GM12878 (cell line): Measurements from ENCODE around the gene SAPCD2. TPM values are rescaled to one million over a fixed set of nuclear protein-coding genes. Genes with fewer than 3 reads are reported as not detected.

ENCODE experiments used
- ATAC-seq: fragments of 200-7000 bp; cut with Tn5 transposase; 3 replicates; pipeline ENCODE4 v1.9.1; 2020; ENCODE audit warnings: mild to moderate bottlenecking, moderate library complexity
- BruUV-seq: library from RNA; stranded (reverse); fragments of 400-500 nt; replicated peaks from 2 replicates; lab custom pipeline; 2021; lab: Mats Ljungman, UMichigan
- CTCF ChIA-PET: fragments of 300-600 bp; sonication (Branson Sonifier 250); formaldehyde crosslinking; extraction: SDS; loops from one replicate; lab custom pipeline; 2021; ENCODE audit warnings: inconsistent platforms; lab: Yijun Ruan, JAX
- POLR2A ChIA-PET: fragments of 350-600 bp; formaldehyde crosslinking; extraction: SDS; loops from one replicate; lab custom pipeline; 2021; ENCODE audit warnings: inconsistent platforms; lab: Charles Lee
- RAD21 ChIA-PET: fragments of 300-600 bp; sonication (Branson Sonifier 250); formaldehyde crosslinking; loops from one replicate; lab custom pipeline; 2023; ENCODE audit warnings: antibody characterized with exemption; ENCODE audit not compliant: unreplicated experiment; lab: Charles Lee
- SMC1A ChIA-PET: fragments of 300-600 bp; sonication (Branson Sonifier 250); formaldehyde crosslinking; loops from one replicate; lab custom pipeline; 2023; ENCODE audit not compliant: unreplicated experiment, uncharacterized antibody; lab: Charles Lee
- DNase-seq: peaks from one replicate; pipeline ENCODE4 v3.0.0-alpha.2; 2011; ENCODE audit warnings: low read depth, low spot score
- FAIRE-seq: peaks from 3 replicates; lab custom pipeline; 2011; peaks lifted over from hg19 to GRCh38; lab: Jason Lieb, UNC
- H2AFZ ChIP-seq: 2 replicates; pipeline ENCODE4 v1.6.0; 2011; ENCODE audit warnings: low read depth, low read length, control low read depth; ENCODE audit not compliant: control insufficient read depth
- H3K27ac ChIP-seq: 2 replicates; pipeline ENCODE4 v1.5.1; 2011; ENCODE audit warnings: control low read depth; ENCODE audit not compliant: control insufficient read depth, insufficient read depth
- H3K27me3 ChIP-seq, 2 experiments: replicated peaks in 1 of 2; 2 replicates each; pipeline versions ENCODE4 v1.6.0 to v1.6.1; 2011; ENCODE audit warnings: low read length in 1 of 2; ENCODE audit not compliant: control insufficient read depth in 2 of 2, insufficient read depth in 2 of 2
- H3K36me3 ChIP-seq, 2 experiments: 2 replicates each; pipeline ENCODE4 v1.5.1; 2011; ENCODE audit warnings: low read length in 1 of 2; ENCODE audit not compliant: control insufficient read depth in 2 of 2, insufficient read depth in 2 of 2
- H3K4me1 ChIP-seq: 2 replicates; pipeline ENCODE4 v1.6.1; 2011; ENCODE audit warnings: mild to moderate bottlenecking, low read length, moderate library complexity, mixed read lengths; ENCODE audit not compliant: control insufficient read depth, insufficient read depth
- H3K4me2 ChIP-seq: 2 replicates; pipeline ENCODE4 v1.6.0; 2011; ENCODE audit warnings: control low read depth; ENCODE audit not compliant: control insufficient read depth, insufficient read depth
- H3K4me3 ChIP-seq: fragments of 200-600 bp; sonication (generic); 2 replicates; pipeline ENCODE4 v1.5.1; 2016
- H3K79me2 ChIP-seq: 2 replicates; pipeline ENCODE4 v1.6.0; 2011; ENCODE audit warnings: low read length; ENCODE audit not compliant: control insufficient read depth, insufficient read depth
- H3K9ac ChIP-seq: 2 replicates; pipeline ENCODE4 v1.8.0; 2011; ENCODE audit warnings: low read length, control low read depth, mixed read lengths; ENCODE audit not compliant: control insufficient read depth, insufficient read depth
- H3K9me3 ChIP-seq: replicated peaks from 3 replicates; pipeline ENCODE4 v1.5.1; 2011; ENCODE audit warnings: mild to moderate bottlenecking, low read length; ENCODE audit not compliant: control insufficient read depth, insufficient read depth
- H4K20me1 ChIP-seq: 2 replicates; pipeline ENCODE4 v1.6.0; 2011; ENCODE audit not compliant: control insufficient read depth, insufficient read depth
- FOXM1 ChIP-seq: IDR thresholded peaks from 2 replicates; pipeline ENCODE4 v1.6.1; 2012; ENCODE audit warnings: low read depth, mild to moderate bottlenecking, inconsistent platforms, low read length, moderate library complexity
- MTA2 ChIP-seq: fragments of 450-650 bp; IDR thresholded peaks from 2 replicates; pipeline ENCODE4 v1.6.1; 2016; ENCODE audit warnings: low read depth, mild to moderate bottlenecking, moderate library complexity
- MTA3 ChIP-seq: IDR thresholded peaks from 2 replicates; pipeline ENCODE4 v1.6.1; 2012; ENCODE audit warnings: low read length, inconsistent platforms, borderline replicate concordance
- PAX8 ChIP-seq: fragments of 450-650 bp; IDR thresholded peaks from 2 replicates; pipeline ENCODE4 v1.6.1; 2017; ENCODE audit warnings: mild to moderate bottlenecking, moderate library complexity
- POLR2AphosphoS2 ChIP-seq: IDR thresholded peaks from 2 replicates; pipeline ENCODE4 v1.6.1; 2011; ENCODE audit warnings: low read depth, mild to moderate bottlenecking, low read length, improper control_type of control experiment, moderate library complexity
- SUZ12 ChIP-seq: fragments of 200-600 bp; sonication (generic); IDR thresholded peaks from one replicate; pipeline ENCODE4 v1.6.1; 2018; ENCODE audit warnings: antibody characterized with exemption, mild to moderate bottlenecking; ENCODE audit not compliant: unreplicated experiment
- ZNF384 ChIP-seq: IDR thresholded peaks from 2 replicates; pipeline ENCODE4 v1.6.1; 2012; ENCODE audit warnings: low read depth, mild to moderate bottlenecking, low read length, improper control_type of control experiment, borderline replicate concordance
- WGBS: methylation state at CpG from one replicate; pipeline ENCODE4 v1.1.6; 2016; ENCODE audit warnings: low lambda C conversion rate; ENCODE audit not compliant: insufficient replicate concordance, insufficient coverage; ENCODE audit errors: missing lambda C conversion rate; 5-methylcytosine and 5-hydroxymethylcytosine counted together
- in situ Hi-C: fragments of 300-500 bp; cut with MboI; formaldehyde crosslinking; loops from 9 replicates; pipeline ENCODE4 v1.14.3; 2018; ENCODE audit warnings: mixed read lengths
- intact Hi-C: fragments of 100-400 bp; cut with micrococcal nuclease; formaldehyde crosslinking; loops from one replicate; pipeline ENCODE4 v1.14.2; 2022; ENCODE audit not compliant: unreplicated experiment
- polyA plus RNA-seq, 11 experiments: library from polyadenylated mRNA; depleted of rRNA in 4 of 11; unstranded in 6 of 11; stranded (reverse) in 5 of 11; fragments of >200 nt; fragmentation: Nextera tagmentation in 4 of 11; fragmentation: Illumina TruSeq in 1 of 11; extraction: Ambion mirVana in 4 of 11; extraction: Trizol in 1 of 11; gene quantifications; 1 replicate in 1 of 11; 2 replicates in 10 of 11; pipeline versions ENCODE4 v1.2.1 to v1.2.3, GENCODE V29; 2011 to 2016; ENCODE audit warnings: inconsistent platforms in 2 of 11, missing spikeins in 2 of 11, low read depth in 1 of 11
- total RNA-seq, 4 experiments: library from RNA; depleted of rRNA in 3 of 4; stranded (reverse); fragments of >200 nt in 3 of 4; fragmentation: Illumina TruSeq in 1 of 4; extraction: Trizol in 1 of 4; gene quantifications; 2 replicates each; pipeline versions ENCODE4 v1.2.1 to v1.2.3, GENCODE V29; 2013 to 2021
- TF ChIP-seq, protein P1 (sequence below): fragments of 450-650 bp; IDR thresholded peaks from 2 replicates; pipeline ENCODE4 v1.6.1; 2016; ENCODE audit warnings: mild to moderate bottlenecking
- TF ChIP-seq, protein P2 (sequence below): fragments of 450-650 bp; IDR thresholded peaks from 2 replicates; pipeline ENCODE4 v1.6.1; 2017; ENCODE audit warnings: mild to moderate bottlenecking, moderate library complexity

The SAPCD2 gene
- total and polyA plus RNA-seq, 10 of the 15 experiments (the other 5 are each of a cell fraction or from before 2014, with no cell fraction given) = 1.6 to 35.2 (median 7.2) TPM

DNA sequence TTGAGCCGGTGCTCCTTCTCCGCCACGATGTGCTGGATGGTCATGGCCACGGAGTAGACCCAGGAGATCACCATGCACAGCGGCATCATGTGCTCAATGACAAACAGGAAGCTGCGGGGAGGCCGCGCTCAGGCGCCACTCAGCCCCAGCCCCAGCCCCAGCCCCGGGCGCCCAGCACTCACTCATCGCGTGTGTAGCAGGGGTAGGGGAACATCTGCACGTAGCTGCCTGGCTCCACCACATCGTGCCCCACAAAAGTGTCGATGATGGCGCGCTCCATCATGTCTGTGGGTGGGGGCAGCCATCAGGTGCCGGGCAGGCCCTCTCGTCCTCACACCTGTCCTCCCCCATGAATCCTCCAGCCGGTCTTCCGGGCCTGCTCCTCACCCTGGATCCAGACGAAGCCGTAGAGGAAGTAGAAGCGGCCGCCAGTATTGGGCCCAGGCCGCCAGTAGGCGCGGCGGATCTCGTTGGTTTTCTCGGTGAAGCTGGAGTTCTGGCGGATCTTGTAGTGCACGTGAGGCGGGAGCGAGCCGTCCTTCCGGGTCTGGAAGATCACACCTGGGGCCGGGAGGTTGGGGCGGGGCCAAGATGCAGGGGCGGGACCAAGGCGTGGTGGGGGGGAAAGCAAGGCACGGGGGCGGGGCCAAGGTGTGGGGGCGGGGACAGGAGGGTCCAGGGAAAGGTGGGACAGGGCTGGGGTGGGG lies 52.4 kb downstream of the SAPCD2 start:
- SMC1A ChIA-PET = no interaction called here
- H3K9ac ChIP-seq = no peak overlapping the region
- DNase-seq (no peak), FAIRE-seq (no peak), ATAC-seq (no peak)
- TF ChIP-seq PAX8 = no peak
- no peak for TF ChIP-seq MTA2
- no peak for TF ChIP-seq SUZ12
- TF ChIP-seq FOXM1 = no peak
- no peak for TF ChIP-seq MTA3
- no peaks in the 10 kb centered on the region for H3K4me1 ChIP-seq
- H4K20me1 ChIP-seq = no peaks in the 10 kb centered on the region
- no peak overlapping the region for H2AFZ ChIP-seq
- POLR2A ChIA-PET = no interaction called here
- RAD21 ChIA-PET = no interaction called here
- no TSS peak for BruUV-seq
- H3K79me2 ChIP-seq = no peaks in the 10 kb centered on the region
- no peak overlapping the region for H3K4me3 ChIP-seq
- intact Hi-C loops = no loop called here
- H3K27ac ChIP-seq = no peak overlapping the region
- 91% methylated on average over 37 of the region's 45 CpGs for WGBS
- no peaks in the 10 kb centered on the region for H3K36me3 ChIP-seq
- CTCF ChIA-PET = no interaction called here
- in situ Hi-C loops = no loop called here
- no peaks in the 10 kb centered on the region; the same call in 2 of the 3 replicates for H3K9me3 ChIP-seq
- no peak overlapping the region for H3K4me2 ChIP-seq
- no peaks in the 10 kb centered on the region for H3K27me3 ChIP-seq

DNA sequence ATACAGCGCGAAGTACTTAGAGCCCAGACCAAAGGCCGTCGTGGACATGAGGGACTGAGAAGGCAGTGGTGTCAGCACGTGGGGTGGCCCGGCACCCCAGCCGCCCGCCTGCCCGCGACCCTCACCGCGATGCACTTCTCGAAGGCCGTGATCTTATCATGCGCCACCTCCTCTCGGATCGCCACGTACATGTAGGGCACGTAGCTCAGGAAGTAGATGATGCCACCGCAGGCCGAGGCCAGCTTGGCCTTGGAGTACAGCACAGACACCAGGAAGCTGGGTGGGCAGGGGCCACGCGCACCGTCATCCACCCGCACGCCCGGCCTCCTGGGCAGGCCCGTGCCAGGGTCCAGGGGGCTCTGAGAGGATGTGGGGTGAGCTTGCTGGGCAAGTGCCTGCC lies 53.3 kb downstream of the SAPCD2 start:
- Histone ChIP-seq H2AFZ (no peak overlapping the region), H3K9me3 (no peaks in the 10 kb centered on the region; the same call in 2 of the 3 replicates), H3K27ac (no peak overlapping the region), H3K4me2 (no peak overlapping the region), H3K79me2 (no peaks in the 10 kb centered on the region), H3K36me3 (no peaks in the 10 kb centered on the region), H3K27me3 (no peaks in the 10 kb centered on the region), H4K20me1 (no peaks in the 10 kb centered on the region), H3K4me3 (no peak overlapping the region), H3K4me1 (no peaks in the 10 kb centered on the region), H3K9ac (no peak overlapping the region)
- DNase-seq (no peak), ATAC-seq (no peak), FAIRE-seq (no peak)
- in situ Hi-C loops (no loop called here), intact Hi-C loops (no loop called here)
- RAD21 ChIA-PET = no interaction called here
- WGBS = 82% methylated on average over 14 of the region's 28 CpGs
- no TSS peak for BruUV-seq
- SMC1A ChIA-PET = no interaction called here
- POLR2A ChIA-PET = no interaction called here
- CTCF ChIA-PET = no interaction called here
- TF ChIP-seq, protein P1, sequence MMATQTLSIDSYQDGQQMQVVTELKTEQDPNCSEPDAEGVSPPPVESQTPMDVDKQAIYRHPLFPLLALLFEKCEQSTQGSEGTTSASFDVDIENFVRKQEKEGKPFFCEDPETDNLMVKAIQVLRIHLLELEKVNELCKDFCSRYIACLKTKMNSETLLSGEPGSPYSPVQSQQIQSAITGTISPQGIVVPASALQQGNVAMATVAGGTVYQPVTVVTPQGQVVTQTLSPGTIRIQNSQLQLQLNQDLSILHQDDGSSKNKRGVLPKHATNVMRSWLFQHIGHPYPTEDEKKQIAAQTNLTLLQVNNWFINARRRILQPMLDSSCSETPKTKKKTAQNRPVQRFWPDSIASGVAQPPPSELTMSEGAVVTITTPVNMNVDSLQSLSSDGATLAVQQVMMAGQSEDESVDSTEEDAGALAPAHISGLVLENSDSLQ = no peak
- TF ChIP-seq, protein P2, sequence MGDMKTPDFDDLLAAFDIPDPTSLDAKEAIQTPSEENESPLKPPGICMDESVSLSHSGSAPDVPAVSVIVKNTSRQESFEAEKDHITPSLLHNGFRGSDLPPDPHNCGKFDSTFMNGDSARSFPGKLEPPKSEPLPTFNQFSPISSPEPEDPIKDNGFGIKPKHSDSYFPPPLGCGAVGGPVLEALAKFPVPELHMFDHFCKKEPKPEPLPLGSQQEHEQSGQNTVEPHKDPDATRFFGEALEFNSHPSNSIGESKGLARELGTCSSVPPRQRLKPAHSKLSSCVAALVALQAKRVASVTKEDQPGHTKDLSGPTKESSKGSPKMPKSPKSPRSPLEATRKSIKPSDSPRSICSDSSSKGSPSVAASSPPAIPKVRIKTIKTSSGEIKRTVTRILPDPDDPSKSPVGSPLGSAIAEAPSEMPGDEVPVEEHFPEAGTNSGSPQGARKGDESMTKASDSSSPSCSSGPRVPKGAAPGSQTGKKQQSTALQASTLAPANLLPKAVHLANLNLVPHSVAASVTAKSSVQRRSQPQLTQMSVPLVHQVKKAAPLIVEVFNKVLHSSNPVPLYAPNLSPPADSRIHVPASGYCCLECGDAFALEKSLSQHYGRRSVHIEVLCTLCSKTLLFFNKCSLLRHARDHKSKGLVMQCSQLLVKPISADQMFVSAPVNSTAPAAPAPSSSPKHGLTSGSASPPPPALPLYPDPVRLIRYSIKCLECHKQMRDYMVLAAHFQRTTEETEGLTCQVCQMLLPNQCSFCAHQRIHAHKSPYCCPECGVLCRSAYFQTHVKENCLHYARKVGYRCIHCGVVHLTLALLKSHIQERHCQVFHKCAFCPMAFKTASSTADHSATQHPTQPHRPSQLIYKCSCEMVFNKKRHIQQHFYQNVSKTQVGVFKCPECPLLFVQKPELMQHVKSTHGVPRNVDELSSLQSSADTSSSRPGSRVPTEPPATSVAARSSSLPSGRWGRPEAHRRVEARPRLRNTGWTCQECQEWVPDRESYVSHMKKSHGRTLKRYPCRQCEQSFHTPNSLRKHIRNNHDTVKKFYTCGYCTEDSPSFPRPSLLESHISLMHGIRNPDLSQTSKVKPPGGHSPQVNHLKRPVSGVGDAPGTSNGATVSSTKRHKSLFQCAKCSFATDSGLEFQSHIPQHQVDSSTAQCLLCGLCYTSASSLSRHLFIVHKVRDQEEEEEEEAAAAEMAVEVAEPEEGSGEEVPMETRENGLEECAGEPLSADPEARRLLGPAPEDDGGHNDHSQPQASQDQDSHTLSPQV = no peak
- TF ChIP-seq POLR2AphosphoS2 = no peak
- TF ChIP-seq ZNF384 = no peak
